PC-9 (cell line): ENCODE data around the gene TSPEAR. TPM values are rescaled to one million over a fixed set of nuclear protein-coding genes. Genes with fewer than 3 reads are reported as not detected.

Experiments used
- BruUV-seq: library from RNA; stranded (reverse); fragments of 400-500 nt; replicated peaks from 2 replicates; lab custom pipeline; 2021; lab: Mats Ljungman, UMichigan
- CTCF ChIA-PET: fragments of 300-600 bp; sonication (Branson Sonifier 250); formaldehyde crosslinking; loops from one replicate; lab custom pipeline; 2022; ENCODE audit warnings: antibody characterized with exemption; lab: Charles Lee
- POLR2A ChIA-PET: fragments of 300-600 bp; sonication (Branson Sonifier 250); formaldehyde crosslinking; loops from one replicate; lab custom pipeline; 2022; ENCODE audit warnings: antibody characterized with exemption; ENCODE audit not compliant: unreplicated experiment; lab: Charles Lee
- DNase-seq, 2 experiments: peaks; one replicate each; pipeline versions ENCODE4 v3.0.0 to v3.0.0-alpha.2; 2015 to 2022; ENCODE audit warnings: mixed read lengths in 1 of 2
- H2AFZ ChIP-seq: fragments of 200-600 bp; sonication (generic); 2 replicates; pipeline ENCODE4 v1.8.1; 2017; ENCODE audit warnings: antibody characterized with exemption
- H3F3A ChIP-seq: fragments of 200-600 bp; sonication (generic); 2 replicates; pipeline ENCODE4 v1.8.1; 2017; ENCODE audit warnings: antibody characterized with exemption, mild to moderate bottlenecking, low read depth; ENCODE audit not compliant: insufficient read depth
- H3K27ac ChIP-seq: fragments of 200-600 bp; sonication (generic); 2 replicates; pipeline ENCODE4 v1.6.1; 2016; ENCODE audit warnings: mixed run types
- H3K27me3 ChIP-seq: fragments of 200-600 bp; sonication (generic); 2 replicates; pipeline ENCODE4 v1.6.1; 2016; ENCODE audit warnings: low read depth, mixed run types; ENCODE audit not compliant: insufficient read depth
- H3K36me3 ChIP-seq: fragments of 200-600 bp; sonication (generic); 2 replicates; pipeline ENCODE4 v1.6.1; 2016; ENCODE audit warnings: low read depth, mixed run types
- H3K4me1 ChIP-seq: fragments of 200-600 bp; sonication (generic); replicated peaks from 2 replicates; pipeline ENCODE4 v1.6.1; 2016; ENCODE audit warnings: mixed run types; ENCODE audit not compliant: insufficient read depth
- H3K4me2 ChIP-seq: fragments of 200-600 bp; sonication (generic); 2 replicates; pipeline ENCODE4 v1.6.1; 2017; ENCODE audit warnings: mixed run types
- H3K4me3 ChIP-seq: fragments of 200-600 bp; sonication (generic); 2 replicates; pipeline ENCODE4 v1.6.1; 2016; ENCODE audit warnings: mixed run types
- H3K79me2 ChIP-seq: fragments of 200-600 bp; sonication (generic); 2 replicates; pipeline ENCODE4 v1.6.1; 2017; ENCODE audit warnings: low read depth, mixed run types
- H3K9me2 ChIP-seq: fragments of 200-600 bp; sonication (generic); 2 replicates; pipeline ENCODE4 v1.8.1; 2017; ENCODE audit warnings: mild to moderate bottlenecking; ENCODE audit not compliant: insufficient read depth
- H3K9me3 ChIP-seq: fragments of 200-600 bp; sonication (generic); 2 replicates; pipeline ENCODE4 v1.8.1; 2016; ENCODE audit warnings: low read depth; ENCODE audit not compliant: insufficient read depth
- H4K20me1 ChIP-seq: fragments of 200-600 bp; sonication (generic); 2 replicates; pipeline ENCODE4 v1.8.1; 2017; ENCODE audit not compliant: insufficient read depth
- EZH2 ChIP-seq: fragments of 200-600 bp; sonication (generic); IDR thresholded peaks from 2 replicates; pipeline ENCODE4 v1.8.0; 2017; ENCODE audit warnings: antibody characterized with exemption, low read depth
- intact Hi-C: fragments of 100-400 bp; cut with micrococcal nuclease; formaldehyde crosslinking; loops from one replicate; pipeline ENCODE4 v1.10.0; 2022; ENCODE audit not compliant: unreplicated experiment
- total RNA-seq: library from RNA; stranded (reverse); gene quantifications from 2 replicates; pipeline ENCODE4 v1.2.3, GENCODE V29; 2021
- TF ChIP-seq, protein P1 (sequence below): fragments of 200-600 bp; sonication (generic); conservative IDR thresholded peaks from 2 replicates; pipeline ENCODE4 v1.6.1; 2017; ENCODE audit warnings: mixed run types, antibody characterized with exemption, mild to moderate bottlenecking, moderate library complexity

TSPEAR gene
- total RNA-seq, 1 experiment from 2014 or later, result not detected

DNA sequence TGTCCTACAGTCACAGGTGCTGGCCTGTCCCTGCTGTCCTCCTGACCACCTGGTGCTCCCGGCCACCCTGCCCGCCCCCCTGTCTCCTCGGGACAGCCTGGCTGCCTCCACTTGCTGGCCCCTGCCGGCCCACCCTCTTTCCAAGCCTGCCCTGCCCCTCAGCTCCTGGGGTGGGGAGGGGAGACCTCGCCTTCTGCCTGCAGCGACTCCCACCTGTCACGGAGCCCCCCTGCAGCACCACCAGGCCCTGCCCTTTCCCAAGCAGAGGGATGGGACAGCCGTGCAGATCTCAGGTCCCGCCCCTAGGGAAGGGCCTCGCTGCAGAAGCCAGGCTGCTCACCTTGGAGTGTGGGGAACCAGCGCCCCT, 248.6 kb downstream of the TSPEAR start:
- POLR2A ChIA-PET, result no interaction called here
- no peaks in the 10 kb centered on the region for H3K79me2 ChIP-seq
- no peaks in the 10 kb centered on the region for H3K9me3 ChIP-seq
- no TSS peak for BruUV-seq
- peaks cover 43% of the 10 kb centered on the region for H3K27me3 ChIP-seq
- H3F3A ChIP-seq, result no peaks in the 10 kb centered on the region
- no peaks in the 10 kb centered on the region for H3K4me1 ChIP-seq
- TF ChIP-seq, protein P1, sequence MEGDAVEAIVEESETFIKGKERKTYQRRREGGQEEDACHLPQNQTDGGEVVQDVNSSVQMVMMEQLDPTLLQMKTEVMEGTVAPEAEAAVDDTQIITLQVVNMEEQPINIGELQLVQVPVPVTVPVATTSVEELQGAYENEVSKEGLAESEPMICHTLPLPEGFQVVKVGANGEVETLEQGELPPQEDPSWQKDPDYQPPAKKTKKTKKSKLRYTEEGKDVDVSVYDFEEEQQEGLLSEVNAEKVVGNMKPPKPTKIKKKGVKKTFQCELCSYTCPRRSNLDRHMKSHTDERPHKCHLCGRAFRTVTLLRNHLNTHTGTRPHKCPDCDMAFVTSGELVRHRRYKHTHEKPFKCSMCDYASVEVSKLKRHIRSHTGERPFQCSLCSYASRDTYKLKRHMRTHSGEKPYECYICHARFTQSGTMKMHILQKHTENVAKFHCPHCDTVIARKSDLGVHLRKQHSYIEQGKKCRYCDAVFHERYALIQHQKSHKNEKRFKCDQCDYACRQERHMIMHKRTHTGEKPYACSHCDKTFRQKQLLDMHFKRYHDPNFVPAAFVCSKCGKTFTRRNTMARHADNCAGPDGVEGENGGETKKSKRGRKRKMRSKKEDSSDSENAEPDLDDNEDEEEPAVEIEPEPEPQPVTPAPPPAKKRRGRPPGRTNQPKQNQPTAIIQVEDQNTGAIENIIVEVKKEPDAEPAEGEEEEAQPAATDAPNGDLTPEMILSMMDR, result no peak
- no peak for TF ChIP-seq EZH2
- no peak overlapping the region for H3K27ac ChIP-seq
- CTCF ChIA-PET, result no interaction called here
- no peak overlapping the region for H2AFZ ChIP-seq
- H3K4me2 ChIP-seq, result no peak overlapping the region
- no peaks in the 10 kb centered on the region for H3K9me2 ChIP-seq
- H4K20me1 ChIP-seq, result no peaks in the 10 kb centered on the region
- intact Hi-C loops, result no loop called here
- DNase-seq, result no peak
- no peaks in the 10 kb centered on the region for H3K36me3 ChIP-seq
- H3K4me3 ChIP-seq, result no peak overlapping the region

DNA sequence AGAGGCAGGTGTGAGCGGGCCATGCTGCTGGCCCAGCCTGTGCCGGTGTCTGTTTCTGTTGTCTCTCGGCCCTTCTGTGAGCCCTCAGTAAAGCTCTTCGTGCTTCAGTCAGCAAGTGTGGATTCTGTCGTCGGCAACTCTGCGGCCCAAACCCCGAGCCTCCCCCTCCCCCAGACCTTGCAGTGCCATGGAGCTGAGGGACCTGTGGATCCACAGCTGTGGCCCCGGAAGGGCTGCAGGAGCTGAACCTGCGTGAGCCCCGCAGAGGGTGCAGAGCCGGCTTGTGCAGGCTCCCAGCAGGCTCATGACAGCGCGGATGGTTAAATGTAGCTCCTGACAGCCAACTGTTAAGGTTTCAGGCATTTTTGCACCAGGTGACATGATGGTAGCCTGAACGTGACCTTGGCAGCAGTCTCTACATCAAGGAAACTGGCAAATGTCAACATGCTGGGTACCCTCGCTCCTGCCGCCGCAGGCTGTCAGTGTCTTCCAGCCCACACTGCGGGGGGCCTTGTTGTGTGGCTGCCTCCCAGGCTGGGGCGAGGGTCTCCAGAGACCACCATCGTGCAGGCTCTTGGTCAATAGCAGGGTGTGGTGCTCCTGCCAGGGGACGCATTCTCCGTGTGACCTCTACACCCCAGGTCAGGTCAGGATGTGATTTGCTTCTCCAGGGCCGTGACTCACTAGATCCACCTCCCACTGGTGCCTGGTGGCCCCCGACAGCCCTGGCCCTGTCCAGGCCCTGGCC, 249.1 kb downstream of the TSPEAR start:
- intact Hi-C loops, result no loop called here

GRCh38 chr21:44461464-44462001, 249.8 kb downstream of the TSPEAR start:
- Histone ChIP-seq H3K9me2 (no peaks in the 10 kb centered on the region), H3F3A (no peaks in the 10 kb centered on the region), H3K36me3 (no peaks in the 10 kb centered on the region), H3K4me1 (no peaks in the 10 kb centered on the region), H3K4me2 (no peak overlapping the region), H3K79me2 (no peaks in the 10 kb centered on the region), H2AFZ (no peak overlapping the region), H3K27me3 (peaks cover 30% of the 10 kb centered on the region), H4K20me1 (no peaks in the 10 kb centered on the region), H3K4me3 (no peak overlapping the region), H3K9me3 (no peaks in the 10 kb centered on the region), H3K27ac (no peak overlapping the region)
- ChIA-PET POLR2A (no interaction called here), CTCF (interaction anchor here (0.6 kb wide), 1 partner anchor 9 kb away, joined by 3 read pairs; no protein-coding TSS in a partner anchor)
- no peak for DNase-seq
- intact Hi-C loops, result no loop called here
- BruUV-seq, result no TSS peak
- no peak for TF ChIP-seq EZH2
- TF ChIP-seq, protein P1, result 0 out of 2 replicates have a peak, but pooled peaks have one; percentile 17

More for the DNA sequence above, 249.1 kb downstream of the TSPEAR start:
- Histone ChIP-seq H3K36me3 (no peaks in the 10 kb centered on the region), H3K9me3 (no peaks in the 10 kb centered on the region), H3K27ac (no peak overlapping the region), H3K4me2 (no peak overlapping the region), H3K4me1 (no peaks in the 10 kb centered on the region), H2AFZ (no peak overlapping the region), H4K20me1 (no peaks in the 10 kb centered on the region), H3K79me2 (no peaks in the 10 kb centered on the region), H3K9me2 (no peaks in the 10 kb centered on the region), H3F3A (no peaks in the 10 kb centered on the region), H3K27me3 (peaks cover 38% of the 10 kb centered on the region), H3K4me3 (no peak overlapping the region)
- TF ChIP-seq EZH2, result no peak
- no TSS peak for BruUV-seq
- POLR2A ChIA-PET, result no interaction called here
- DNase-seq, result no peak
- CTCF ChIA-PET, result interaction anchor here (0.6 kb wide), 1 partner anchor 9 kb away, joined by 3 read pairs; no protein-coding TSS in a partner anchor
